ENCODE results near the gene OPCML. TPM values are rescaled to one million over a fixed set of nuclear protein-coding genes. Genes with fewer than 3 reads are reported as not detected.

OPCML gene
- total RNA-seq, 4 donors from 2014 or later: 0.15 TPM; not detected in 3

DNA sequence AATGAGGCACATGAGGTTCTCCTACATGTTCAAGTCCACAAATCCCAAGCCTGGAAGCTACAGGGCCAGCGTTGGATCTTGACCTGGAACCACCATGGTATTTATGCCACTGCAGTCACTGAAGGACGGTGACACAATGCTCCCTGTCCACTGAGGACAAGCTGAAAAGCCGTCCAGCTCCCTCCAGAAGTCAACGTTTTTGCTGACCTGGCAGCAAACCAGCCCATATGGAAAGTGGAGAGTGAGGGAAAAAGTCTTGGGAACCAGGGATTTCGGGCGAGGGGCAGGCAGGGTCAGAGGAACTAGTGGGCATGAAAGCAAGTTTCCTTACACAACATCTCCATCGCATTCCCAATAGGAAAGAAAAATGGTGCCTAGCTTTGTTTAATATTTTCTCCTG is 33.3 kb downstream of the OPCML start:
- WGBS: 83% methylated on average over 6 of the region's 7 CpGs
- DNase-seq (ENCODE audit: low spot score in 2 of 2): no peak
- TF ChIP-seq, protein P1, sequence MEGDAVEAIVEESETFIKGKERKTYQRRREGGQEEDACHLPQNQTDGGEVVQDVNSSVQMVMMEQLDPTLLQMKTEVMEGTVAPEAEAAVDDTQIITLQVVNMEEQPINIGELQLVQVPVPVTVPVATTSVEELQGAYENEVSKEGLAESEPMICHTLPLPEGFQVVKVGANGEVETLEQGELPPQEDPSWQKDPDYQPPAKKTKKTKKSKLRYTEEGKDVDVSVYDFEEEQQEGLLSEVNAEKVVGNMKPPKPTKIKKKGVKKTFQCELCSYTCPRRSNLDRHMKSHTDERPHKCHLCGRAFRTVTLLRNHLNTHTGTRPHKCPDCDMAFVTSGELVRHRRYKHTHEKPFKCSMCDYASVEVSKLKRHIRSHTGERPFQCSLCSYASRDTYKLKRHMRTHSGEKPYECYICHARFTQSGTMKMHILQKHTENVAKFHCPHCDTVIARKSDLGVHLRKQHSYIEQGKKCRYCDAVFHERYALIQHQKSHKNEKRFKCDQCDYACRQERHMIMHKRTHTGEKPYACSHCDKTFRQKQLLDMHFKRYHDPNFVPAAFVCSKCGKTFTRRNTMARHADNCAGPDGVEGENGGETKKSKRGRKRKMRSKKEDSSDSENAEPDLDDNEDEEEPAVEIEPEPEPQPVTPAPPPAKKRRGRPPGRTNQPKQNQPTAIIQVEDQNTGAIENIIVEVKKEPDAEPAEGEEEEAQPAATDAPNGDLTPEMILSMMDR (IDR thresholded peaks at IDR 0.05): no peak
- Histone ChIP-seq H3K4me1 (peaks cover 6% of the 10 kb centered on the region), H3K36me3 (no peaks in the 10 kb centered on the region), H3K9me3 (no peaks in the 10 kb centered on the region), H3K27ac (no peak overlapping the region), H3K27me3 (peaks cover 4% of the 10 kb centered on the region), H3K4me3 (no peak overlapping the region)

DNA sequence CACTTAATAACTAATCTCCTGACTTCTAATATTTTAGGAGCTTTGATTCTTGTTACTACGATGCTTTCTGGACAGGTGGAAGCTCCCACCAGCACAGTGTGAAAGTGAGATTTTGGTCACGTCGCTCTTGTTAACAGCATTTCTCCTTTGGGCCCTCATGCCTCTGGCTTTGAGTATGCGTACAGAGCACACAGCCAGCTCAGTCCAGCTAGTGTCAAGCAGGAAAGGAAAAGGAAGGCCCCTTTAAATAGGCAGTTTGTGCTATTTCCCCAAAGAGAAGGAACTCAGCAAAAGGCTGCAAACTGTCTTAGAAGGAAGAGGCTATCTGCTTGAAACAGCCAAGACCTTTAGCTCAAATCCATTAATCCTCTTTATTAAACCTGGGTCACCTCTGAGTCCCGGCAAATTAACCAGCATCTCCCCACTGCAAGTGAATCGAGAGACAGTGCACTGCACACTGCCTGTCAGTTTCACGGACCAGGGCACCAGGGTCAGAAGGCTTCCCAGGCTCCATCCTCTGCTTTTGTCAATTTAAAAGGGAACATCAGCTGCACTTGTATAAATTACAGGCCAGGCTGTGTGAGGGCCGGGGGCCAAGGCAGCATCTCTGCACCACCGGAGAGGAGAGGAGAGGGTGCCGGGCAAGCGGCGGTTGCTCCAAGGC is 34.7 kb downstream of the OPCML start:
- TF ChIP-seq, protein P1 (IDR thresholded peaks at IDR 0.05): no peak
- TF ChIP-seq EP300 (IDR thresholded peaks at IDR 0.05): no peak
- TF ChIP-seq POLR2AphosphoS5 (IDR thresholded peaks at IDR 0.05): no peak
- TF ChIP-seq POLR2A (IDR thresholded peaks at IDR 0.05): no peak
- WGBS: 78% methylated on average over 12 of the region's 12 CpGs

DNA sequence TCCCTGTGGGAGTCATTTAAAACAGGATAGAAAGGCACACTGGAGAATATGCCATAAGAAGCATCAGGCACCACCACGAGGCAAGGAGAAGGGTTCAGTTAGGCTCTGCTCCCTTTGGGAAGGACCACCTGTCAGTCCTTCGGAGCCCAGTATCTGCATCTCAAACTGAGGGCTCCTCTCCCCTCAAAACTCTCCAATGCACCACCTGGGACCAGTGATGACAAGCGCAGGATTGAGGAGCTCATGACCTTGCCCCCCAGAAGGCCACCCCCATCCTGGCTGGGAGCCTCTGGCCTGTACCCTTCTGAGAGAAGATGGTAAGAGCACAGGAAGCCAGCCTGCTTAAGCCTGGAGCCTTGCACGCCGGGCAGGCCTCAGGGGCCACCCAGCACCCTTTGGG is 39.4 kb downstream of the OPCML start:
- Histone ChIP-seq H3K36me3 (no peaks in the 10 kb centered on the region), H3K9me3 (no peaks in the 10 kb centered on the region), H3K27ac (no peak overlapping the region), H3K4me3 (no peak overlapping the region), H3K27me3 (no peaks in the 10 kb centered on the region), H3K4me1 (no peaks in the 10 kb centered on the region)
- no peak for DNase-seq (ENCODE audit: low spot score in 2 of 2)
- 86% methylated on average over 5 of the region's 5 CpGs for whole genome bisulfite sequencing
- TF ChIP-seq POLR2AphosphoS5 (IDR thresholded peaks at IDR 0.05): no peak
- TF ChIP-seq, protein P1 (IDR thresholded peaks at IDR 0.05): no peak
- no peak for TF ChIP-seq POLR2A (IDR thresholded peaks at IDR 0.05)
- no peak for TF ChIP-seq EP300 (IDR thresholded peaks at IDR 0.05)

More for the DNA sequence above, 34.7 kb downstream of the OPCML start:
- DNase-seq (ENCODE audit: low spot score in 2 of 2): no peak
- Histone ChIP-seq H3K4me1 (peaks cover 6% of the 10 kb centered on the region), H3K27ac (no peak overlapping the region), H3K27me3 (peaks cover 2% of the 10 kb centered on the region), H3K36me3 (no peaks in the 10 kb centered on the region), H3K4me3 (no peak overlapping the region), H3K9me3 (no peaks in the 10 kb centered on the region)

DNA sequence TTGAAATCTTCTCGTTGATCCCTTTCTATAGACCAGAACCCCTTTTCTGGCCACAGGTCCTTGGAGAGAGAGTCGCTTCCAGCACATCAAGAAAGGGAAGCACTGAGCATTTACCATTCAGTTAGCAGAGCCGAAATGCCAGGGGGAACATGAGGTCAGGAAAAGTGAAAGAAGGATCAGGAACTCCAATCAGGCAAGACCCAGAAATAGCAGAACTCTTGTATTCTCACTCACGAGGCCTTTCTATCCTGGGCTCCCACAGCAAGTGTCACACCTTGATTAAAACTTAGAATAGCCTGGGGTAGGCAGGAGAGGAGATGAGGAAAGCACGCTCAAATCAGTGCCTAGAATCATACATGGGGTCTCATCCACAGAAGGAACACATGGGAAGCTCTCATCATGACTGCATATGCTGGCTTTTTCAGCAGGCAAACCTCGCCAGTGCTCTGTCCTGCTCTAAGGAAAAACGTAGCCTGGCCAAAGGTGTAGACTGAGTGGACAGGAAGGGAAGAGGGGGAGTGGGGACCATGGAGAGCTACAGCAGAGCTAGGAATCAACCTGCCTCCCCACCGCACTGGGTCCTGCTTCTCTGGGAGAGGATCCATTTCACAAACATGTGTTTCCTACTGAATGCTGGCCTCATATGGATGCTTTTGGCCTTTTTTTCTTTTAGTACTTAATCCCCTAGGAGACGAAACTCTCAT is 40.5 kb downstream of the OPCML start:
- H3K4me3 ChIP-seq: no peak overlapping the region
- no peaks in the 10 kb centered on the region for H3K27me3 ChIP-seq
- DNase-seq (ENCODE audit: low spot score in 2 of 2): no peak
- TF ChIP-seq POLR2AphosphoS5 (IDR thresholded peaks at IDR 0.05) (no peak), POLR2A (IDR thresholded peaks at IDR 0.05) (no peak)
- TF ChIP-seq, protein P1 (IDR thresholded peaks at IDR 0.05): no peak
- no peaks in the 10 kb centered on the region for H3K36me3 ChIP-seq
- H3K27ac ChIP-seq: no peak overlapping the region
- no peaks in the 10 kb centered on the region for H3K9me3 ChIP-seq
- 69% methylated on average over 9 of the region's 9 CpGs for WGBS
- no peaks in the 10 kb centered on the region for H3K4me1 ChIP-seq

DNA sequence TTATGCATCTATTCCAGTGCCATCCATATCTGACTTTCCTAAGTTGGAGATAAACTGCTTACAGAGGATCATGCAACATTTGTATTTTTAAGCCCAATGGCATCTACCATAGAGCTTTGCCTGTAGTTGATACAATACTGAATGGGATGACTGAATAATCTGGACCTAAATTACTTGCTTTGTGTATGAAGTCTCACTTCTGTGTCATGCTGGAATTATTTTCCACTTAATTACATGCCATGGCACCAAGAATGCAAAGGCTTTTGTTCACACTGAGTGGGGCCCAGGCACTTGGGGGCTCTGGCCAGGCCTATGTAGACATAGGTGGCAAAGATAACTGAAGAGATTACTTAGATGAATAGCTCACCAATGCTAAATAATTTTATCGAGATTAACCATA is 51.6 kb downstream of the OPCML start:
- Histone ChIP-seq H3K36me3 (no peaks in the 10 kb centered on the region), H3K9me3 (no peaks in the 10 kb centered on the region), H3K27ac (no peak overlapping the region), H3K4me3 (no peak overlapping the region), H3K4me1 (peaks cover 4% of the 10 kb centered on the region), H3K27me3 (no peaks in the 10 kb centered on the region)
- no peak for DNase-seq (ENCODE audit: low spot score in 2 of 2)
- TF ChIP-seq POLR2AphosphoS5 (IDR thresholded peaks at IDR 0.05) (no peak), POLR2A (IDR thresholded peaks at IDR 0.05) (no peak), EP300 (IDR thresholded peaks at IDR 0.05) (no peak)
- TF ChIP-seq, protein P1 (IDR thresholded peaks at IDR 0.05): no peak
- 95% methylated on average over 1 of the region's 1 CpG for WGBS

All from suprapubic skin (tissue), 4 donors.